Measurements from ENCODE around the gene ERC2. TPM values are rescaled to one million over a fixed set of nuclear protein-coding genes. Genes with fewer than 3 reads are reported as not detected.
A peak's percentile ranks its signal among the peaks of the same experiment; 100 is the strongest.

Gene ERC2
- total RNA-seq, 1 donor from 2014 or later: 1.5 TPM

- H3K36me3 ChIP-seq: no peaks in the 10 kb centered on the region
- no peak for DNase-seq
- no peak overlapping the region for H3K27ac ChIP-seq
- TF ChIP-seq, protein P1, sequence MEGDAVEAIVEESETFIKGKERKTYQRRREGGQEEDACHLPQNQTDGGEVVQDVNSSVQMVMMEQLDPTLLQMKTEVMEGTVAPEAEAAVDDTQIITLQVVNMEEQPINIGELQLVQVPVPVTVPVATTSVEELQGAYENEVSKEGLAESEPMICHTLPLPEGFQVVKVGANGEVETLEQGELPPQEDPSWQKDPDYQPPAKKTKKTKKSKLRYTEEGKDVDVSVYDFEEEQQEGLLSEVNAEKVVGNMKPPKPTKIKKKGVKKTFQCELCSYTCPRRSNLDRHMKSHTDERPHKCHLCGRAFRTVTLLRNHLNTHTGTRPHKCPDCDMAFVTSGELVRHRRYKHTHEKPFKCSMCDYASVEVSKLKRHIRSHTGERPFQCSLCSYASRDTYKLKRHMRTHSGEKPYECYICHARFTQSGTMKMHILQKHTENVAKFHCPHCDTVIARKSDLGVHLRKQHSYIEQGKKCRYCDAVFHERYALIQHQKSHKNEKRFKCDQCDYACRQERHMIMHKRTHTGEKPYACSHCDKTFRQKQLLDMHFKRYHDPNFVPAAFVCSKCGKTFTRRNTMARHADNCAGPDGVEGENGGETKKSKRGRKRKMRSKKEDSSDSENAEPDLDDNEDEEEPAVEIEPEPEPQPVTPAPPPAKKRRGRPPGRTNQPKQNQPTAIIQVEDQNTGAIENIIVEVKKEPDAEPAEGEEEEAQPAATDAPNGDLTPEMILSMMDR (IDR thresholded peaks at IDR 0.05): no peak
- ATAC-seq: no peak
- no peaks in the 10 kb centered on the region for H3K4me1 ChIP-seq
- no peak overlapping the region for H3K4me3 ChIP-seq
- no peaks in the 10 kb centered on the region for H3K9me3 ChIP-seq
- no peaks in the 10 kb centered on the region for H3K27me3 ChIP-seq (ENCODE audit: low read depth)
- intact Hi-C loops (cut with DNase I): no loop called here
These were observed 116.7 kb downstream of the ERC2 start for GRCh38 chr3:56351537-56351936.

- intact Hi-C loops (cut with DNase I): no loop called here
- H3K4me3 ChIP-seq: no peak overlapping the region
- H3K4me1 ChIP-seq: no peaks in the 10 kb centered on the region
- no peaks in the 10 kb centered on the region for H3K9me3 ChIP-seq
- ATAC-seq (peak; percentile 36 to 71), DNase-seq (no peak)
- H3K27ac ChIP-seq: no peak overlapping the region
- H3K36me3 ChIP-seq: no peaks in the 10 kb centered on the region
- H3K27me3 ChIP-seq (ENCODE audit: low read depth): no peaks in the 10 kb centered on the region
- TF ChIP-seq, protein P1 (IDR thresholded peaks at IDR 0.05): peak; percentile 28
These were observed 120.9 kb downstream of the ERC2 start for GRCh38 chr3:56347219-56347871.

- Histone ChIP-seq H3K27me3 (ENCODE audit: low read depth) (no peaks in the 10 kb centered on the region), H3K4me3 (no peak overlapping the region), H3K4me1 (no peaks in the 10 kb centered on the region), H3K36me3 (no peaks in the 10 kb centered on the region), H3K27ac (no peak overlapping the region), H3K9me3 (no peaks in the 10 kb centered on the region)
- TF ChIP-seq, protein P1 (IDR thresholded peaks at IDR 0.05): no peak
- DNase-seq (no peak), ATAC-seq (no peak)
- intact Hi-C loops (cut with DNase I): no loop called here
These were observed 125.8 kb downstream of the ERC2 start for GRCh38 chr3:56342475-56342874.

DNA sequence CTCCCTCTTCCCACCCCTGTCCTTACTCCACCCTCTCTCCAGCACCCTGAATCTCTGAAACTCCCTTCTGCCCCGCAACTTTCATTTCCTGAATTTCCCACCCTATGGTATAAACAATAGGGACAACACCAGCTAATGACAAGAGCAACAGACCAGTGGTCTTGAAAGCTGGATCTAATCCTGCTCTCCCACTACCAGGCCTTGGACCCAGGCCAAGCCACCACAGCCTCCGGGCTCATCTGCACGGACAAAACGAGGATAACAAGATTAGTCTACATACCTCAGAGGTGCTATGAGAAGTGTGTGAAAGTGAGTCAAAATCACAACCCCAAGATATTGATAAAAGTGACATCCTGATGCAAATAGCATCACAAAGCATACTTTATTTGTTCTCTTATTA lies 128.6 kb downstream of the ERC2 start:
- Histone ChIP-seq H3K36me3 (no peaks in the 10 kb centered on the region), H3K27me3 (ENCODE audit: low read depth) (no peaks in the 10 kb centered on the region), H3K4me3 (no peak overlapping the region), H3K9me3 (no peaks in the 10 kb centered on the region), H3K4me1 (no peaks in the 10 kb centered on the region), H3K27ac (no peak overlapping the region)
- TF ChIP-seq, protein P1 (IDR thresholded peaks at IDR 0.05): no peak
- intact Hi-C loops (cut with DNase I): no loop called here
- ATAC-seq (no peak), DNase-seq (no peak)

DNA sequence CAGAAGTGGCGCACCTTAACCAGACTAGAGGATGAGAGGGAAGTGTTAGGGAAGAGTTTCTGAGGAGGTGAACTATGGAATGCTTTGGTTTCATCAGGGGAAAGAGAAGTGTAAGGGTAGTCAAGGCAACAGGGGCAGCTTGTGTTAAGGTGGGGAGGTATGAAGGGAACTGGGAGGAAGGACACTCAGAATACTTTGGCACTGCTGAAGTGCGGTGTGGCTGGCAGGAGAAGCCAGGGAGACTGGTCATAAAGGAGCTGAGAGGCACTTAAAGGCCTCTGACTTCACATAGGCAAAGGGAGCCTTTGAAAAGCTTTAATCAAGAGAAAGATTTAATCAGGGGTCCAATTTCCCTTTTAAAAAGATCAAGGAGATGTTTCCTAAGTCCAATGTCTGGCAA lies 129.0 kb downstream of the ERC2 start:
- Histone ChIP-seq H3K9me3 (no peaks in the 10 kb centered on the region), H3K4me1 (no peaks in the 10 kb centered on the region), H3K4me3 (no peak overlapping the region), H3K27ac (no peak overlapping the region), H3K27me3 (ENCODE audit: low read depth) (no peaks in the 10 kb centered on the region), H3K36me3 (no peaks in the 10 kb centered on the region)
- TF ChIP-seq, protein P1 (IDR thresholded peaks at IDR 0.05): no peak
- ATAC-seq: peak; percentile 63 to 74
- intact Hi-C loops (cut with DNase I): no loop called here
- no peak for DNase-seq

Data from lower lobe of right lung (tissue), 2 donors.